GM10266 (cell line): ENCODE measurements around the gene ANKRD44.
"Not testable (repeated sequence)": the region's sequence is repeated elsewhere in the genome, so short reads cannot be mapped to it uniquely, and the experiment has no call there.

Source experiments
- DNase-seq: peaks from one replicate; pipeline ENCODE4 v3.0.0; 2012; ENCODE audit errors: extremely low spot score
- TF ChIP-seq, protein P1 (sequence below): IDR thresholded peaks from 2 replicates; pipeline ENCODE4 v1.5.1; 2012; ENCODE audit warnings: mild to moderate bottlenecking, low read depth; ENCODE audit not compliant: control insufficient read depth, insufficient read depth; ENCODE audit errors: missing control alignments

Gene ANKRD44

GRCh38 chr2:197011801-197012641, 298.6 kb downstream of the ANKRD44 start:
- TF ChIP-seq, protein P1, sequence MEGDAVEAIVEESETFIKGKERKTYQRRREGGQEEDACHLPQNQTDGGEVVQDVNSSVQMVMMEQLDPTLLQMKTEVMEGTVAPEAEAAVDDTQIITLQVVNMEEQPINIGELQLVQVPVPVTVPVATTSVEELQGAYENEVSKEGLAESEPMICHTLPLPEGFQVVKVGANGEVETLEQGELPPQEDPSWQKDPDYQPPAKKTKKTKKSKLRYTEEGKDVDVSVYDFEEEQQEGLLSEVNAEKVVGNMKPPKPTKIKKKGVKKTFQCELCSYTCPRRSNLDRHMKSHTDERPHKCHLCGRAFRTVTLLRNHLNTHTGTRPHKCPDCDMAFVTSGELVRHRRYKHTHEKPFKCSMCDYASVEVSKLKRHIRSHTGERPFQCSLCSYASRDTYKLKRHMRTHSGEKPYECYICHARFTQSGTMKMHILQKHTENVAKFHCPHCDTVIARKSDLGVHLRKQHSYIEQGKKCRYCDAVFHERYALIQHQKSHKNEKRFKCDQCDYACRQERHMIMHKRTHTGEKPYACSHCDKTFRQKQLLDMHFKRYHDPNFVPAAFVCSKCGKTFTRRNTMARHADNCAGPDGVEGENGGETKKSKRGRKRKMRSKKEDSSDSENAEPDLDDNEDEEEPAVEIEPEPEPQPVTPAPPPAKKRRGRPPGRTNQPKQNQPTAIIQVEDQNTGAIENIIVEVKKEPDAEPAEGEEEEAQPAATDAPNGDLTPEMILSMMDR: peak; percentile 69
- DNase-seq: peak; percentile 61

DNA sequence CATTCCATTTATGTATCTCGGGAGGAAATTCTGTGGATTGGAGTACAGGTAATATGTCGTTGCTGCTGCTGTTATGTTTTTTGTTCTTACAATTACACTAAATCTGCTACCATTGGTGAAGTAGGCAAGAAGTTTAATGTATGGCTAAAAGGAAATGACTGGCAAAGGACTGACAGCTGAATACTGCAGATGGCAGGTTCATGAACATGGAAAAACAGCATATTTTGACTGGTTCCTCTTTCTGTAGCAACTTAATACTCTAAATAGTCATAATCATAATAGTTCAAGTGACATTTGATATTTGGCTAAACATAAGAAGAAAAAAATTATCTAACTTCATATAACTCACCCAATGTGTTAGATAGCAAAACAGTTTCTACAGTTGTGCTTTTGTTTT, 299.6 kb downstream of the ANKRD44 start:
- TF ChIP-seq, protein P1: no peak
- DNase-seq: no peak

- no peak for DNase-seq
- TF ChIP-seq, protein P1: no peak
Measured at GRCh38 chr2:197010200-197011020, 300.2 kb downstream of the ANKRD44 start.

DNA sequence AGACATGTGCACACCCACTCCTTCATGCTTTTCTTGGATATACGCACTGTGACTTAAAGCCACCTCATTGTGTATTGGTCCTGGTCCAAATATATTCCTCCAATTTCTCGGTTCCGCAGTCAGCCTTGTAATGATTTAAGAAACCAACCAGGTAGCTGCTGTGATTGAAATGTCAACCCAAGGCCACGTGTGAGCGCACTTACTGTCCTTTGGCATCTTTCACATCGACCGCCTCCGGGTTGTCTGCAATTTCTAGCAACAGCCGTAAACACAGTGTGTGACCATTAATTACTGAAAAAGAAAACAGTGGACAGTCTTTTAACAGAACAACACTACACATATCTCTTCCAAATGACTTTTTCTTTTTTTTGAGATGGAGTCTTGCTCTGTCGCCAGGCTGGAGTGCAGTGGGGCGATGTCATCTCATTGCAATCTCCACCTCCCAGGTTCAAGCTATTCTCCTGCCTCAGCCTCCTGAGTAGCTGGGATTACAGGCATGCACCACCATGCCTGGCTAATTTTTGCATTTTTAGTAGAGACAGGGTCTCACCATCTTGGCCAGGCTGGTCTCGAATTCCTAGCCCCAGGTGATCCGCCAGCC, 301.7 kb downstream of the ANKRD44 start:
- DNase-seq: not testable (repeated sequence)

DNA sequence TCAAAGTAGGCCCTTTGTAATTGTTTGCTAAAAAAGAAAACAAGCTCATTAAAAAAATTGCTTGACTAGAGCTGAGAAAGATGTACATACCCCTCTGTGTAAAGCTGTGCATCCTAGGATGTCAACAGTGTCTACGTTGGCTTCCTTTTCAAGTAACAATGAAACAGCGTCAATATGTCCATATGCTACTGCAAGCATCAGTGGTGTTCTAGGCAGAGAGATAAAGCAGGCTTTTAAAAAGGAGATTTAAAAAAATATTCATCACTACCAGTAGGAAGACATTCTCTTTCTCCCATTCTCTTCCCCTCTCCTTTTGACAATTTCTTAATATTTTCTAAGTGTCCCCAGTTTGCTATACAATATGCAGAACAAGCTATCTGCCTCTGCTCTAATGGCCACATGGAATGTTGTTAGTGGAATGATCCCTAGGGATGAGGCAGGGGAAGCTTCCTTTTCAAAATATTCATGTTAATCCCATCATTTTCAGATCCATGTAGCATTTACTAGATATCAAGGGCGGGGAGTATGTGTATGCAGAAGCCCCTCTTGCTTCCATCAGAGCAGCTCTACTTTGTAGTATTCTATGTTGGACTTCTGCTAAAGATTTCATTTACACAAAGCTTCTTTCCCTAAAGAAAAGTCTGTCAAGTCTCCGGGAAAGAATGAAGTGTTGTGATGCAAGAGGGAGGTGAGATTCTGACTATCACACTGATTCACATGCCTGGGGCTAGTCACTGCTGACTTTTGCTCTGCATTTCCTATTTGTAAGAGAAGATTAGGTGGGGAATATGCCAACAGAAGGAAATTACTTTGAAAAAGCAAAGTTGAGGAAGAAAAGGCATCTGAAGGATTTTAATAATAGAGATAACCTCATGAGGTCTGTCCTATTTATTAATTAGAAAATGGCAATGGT, 302.6 kb downstream of the ANKRD44 start:
- TF ChIP-seq, protein P1: no peak

GRCh38 chr2:197001921-197002320, 308.7 kb downstream of the ANKRD44 start:
- TF ChIP-seq, protein P1: no peak
- DNase-seq: no peak

More for the DNA sequence above, 302.6 kb downstream of the ANKRD44 start:
- DNase-seq: no peak

DNA sequence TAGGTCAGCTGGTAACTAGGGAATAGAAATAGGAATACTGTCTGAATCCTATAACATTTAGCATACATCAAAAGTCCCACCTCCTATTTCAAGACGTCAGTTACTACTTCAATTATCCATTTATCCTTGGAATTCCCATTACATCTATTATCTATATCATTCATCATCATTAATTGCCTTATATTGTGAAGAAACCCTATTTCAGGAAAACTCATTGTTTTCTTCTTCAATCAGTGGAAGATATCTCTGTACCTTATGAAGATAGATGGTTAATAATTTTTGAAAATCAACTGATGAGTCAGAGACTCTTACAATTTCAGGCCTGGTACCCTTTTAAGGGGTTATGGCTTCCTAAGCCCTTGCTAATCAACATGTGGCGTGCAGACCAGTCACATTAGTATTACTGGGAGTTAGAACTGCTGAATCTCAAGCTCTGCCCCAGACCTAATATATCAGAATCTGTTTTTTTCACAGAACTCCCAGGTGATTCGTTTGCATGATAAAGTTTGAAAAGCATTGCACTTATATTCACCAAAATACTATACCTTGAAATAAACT, 314.7 kb downstream of the ANKRD44 start:
- no peak for DNase-seq
- TF ChIP-seq, protein P1: no peak
